ENCODE results near the gene JARID2.
"Not testable (repeated sequence)": the region's sequence is repeated elsewhere in the genome, so short reads cannot be mapped to it uniquely, and the experiment has no call there.

JARID2 gene

DNA sequence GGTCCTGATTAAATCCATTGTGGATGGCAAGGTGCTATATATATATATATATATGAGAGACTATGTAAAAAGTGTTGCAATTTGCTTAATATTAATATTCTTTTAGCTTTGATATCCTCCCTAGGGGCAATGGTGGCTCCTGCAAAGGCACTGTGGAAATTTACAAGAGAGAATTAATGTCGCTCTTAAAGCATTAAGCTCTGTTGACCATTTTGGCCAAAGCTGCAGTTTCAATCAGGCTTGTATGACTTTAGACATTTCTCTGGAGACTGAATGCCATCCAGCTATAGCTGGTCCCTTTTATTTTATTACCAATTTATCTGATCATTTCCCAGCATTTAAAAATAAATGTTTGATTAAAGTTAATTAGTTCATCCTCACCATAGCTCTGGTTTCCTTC, 155.3 kb downstream of the JARID2 start:
- no peak for DNase-seq (ENCODE audit: low spot score)

DNA sequence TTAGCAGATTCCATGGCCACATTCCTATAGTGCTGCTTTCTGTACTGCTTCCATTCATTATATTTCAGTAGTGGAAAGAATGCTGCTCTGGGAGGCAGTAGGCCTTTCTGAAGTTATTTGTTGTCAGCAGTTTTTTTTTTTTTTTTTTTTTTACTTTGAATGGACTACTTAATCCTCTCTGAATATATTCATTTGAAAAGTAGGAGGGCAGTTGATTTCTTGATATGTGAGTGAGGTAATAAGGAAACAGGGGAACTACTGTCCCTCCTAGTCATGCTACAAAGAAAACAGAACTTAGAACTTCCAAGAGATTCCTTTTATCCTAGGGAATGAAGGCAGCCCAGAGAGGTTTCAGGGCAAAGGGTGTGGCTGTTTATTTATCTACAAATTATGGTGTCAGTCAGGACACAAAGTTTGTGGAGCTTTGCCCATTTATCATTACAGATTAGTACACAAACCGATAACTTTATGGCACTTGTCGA, 155.9 kb downstream of the JARID2 start:
- no peak for DNase-seq (ENCODE audit: low spot score)

DNA sequence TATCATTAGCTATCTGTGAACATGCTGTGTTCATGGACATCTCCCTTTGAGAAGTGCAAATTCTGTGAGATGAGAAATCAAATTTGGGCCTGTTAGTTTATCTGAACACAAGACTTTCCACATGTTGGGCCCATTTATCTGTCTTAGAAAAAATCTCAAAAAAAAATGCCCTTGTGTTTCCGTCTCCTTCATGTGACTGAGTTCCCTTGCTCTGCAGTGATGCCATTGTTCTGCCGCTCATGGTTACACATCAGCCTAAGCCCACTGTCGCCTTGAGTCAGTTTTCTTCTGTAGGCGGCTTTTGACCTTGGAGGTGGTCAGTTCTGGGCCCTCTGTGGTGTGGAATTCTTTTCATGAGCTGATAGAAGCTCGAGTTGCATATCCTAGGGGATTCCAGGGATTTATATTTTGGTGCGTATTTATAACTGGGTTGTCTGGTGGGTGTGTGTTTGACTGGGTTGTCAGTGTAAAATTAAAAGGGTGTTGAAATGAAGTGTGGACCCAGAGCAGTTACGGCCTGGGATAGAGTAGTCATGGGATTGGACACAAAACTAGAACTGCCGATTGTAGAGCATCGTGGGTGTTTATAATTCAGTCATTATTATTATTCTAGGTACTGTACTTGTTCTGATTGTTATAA, 156.7 kb downstream of the JARID2 start:
- DNase-seq (ENCODE audit: low spot score) = no peak

DNA sequence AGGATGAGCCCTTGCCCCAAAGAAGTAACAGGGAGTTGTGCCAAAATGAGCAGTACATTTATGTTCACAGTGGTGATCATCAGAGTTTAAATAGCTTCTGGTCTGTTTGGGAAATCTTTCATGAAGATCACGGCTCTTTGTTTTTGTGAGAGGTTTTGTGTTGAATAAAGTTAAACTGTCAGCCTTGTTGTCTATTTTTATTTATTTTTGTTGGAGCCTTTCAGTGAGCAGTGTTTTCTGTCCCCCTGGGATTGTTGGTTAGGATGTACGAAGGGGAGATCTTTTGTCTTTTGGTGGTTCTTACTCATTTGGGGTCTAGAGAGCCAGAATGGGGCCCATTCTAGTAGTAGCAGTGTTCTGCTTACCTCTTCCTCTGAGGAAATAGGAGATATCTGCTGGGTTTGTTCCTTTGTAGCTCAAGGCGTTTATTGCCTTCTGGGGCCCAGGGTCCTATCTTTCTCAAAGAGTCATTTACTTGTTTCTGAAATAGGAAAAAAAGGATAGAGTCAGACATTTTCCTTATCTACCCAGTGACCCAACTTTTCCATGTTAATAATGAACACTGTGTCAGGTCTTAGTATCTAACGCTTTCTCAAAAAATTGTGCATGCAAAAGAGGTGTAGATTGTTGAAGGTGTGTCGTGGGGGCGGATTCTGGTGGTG, 157.4 kb downstream of the JARID2 start:
- no peak for DNase-seq (ENCODE audit: low spot score)

DNA sequence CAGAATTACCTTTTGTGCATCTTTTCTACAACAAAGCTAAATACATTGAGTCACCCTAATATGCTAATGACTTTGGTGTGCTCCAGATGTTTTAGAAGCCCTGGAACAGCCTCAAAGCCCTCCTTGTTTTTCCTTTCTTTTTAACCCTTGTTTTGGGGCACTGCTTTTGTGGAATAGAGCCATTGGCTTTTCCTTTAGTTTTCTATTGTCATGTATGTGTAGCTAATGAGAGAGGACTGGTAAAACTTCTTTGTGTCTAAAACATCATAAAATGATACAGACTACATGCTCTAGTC, 158.8 kb downstream of the JARID2 start:
- no peak for DNase-seq (ENCODE audit: low spot score)

DNA sequence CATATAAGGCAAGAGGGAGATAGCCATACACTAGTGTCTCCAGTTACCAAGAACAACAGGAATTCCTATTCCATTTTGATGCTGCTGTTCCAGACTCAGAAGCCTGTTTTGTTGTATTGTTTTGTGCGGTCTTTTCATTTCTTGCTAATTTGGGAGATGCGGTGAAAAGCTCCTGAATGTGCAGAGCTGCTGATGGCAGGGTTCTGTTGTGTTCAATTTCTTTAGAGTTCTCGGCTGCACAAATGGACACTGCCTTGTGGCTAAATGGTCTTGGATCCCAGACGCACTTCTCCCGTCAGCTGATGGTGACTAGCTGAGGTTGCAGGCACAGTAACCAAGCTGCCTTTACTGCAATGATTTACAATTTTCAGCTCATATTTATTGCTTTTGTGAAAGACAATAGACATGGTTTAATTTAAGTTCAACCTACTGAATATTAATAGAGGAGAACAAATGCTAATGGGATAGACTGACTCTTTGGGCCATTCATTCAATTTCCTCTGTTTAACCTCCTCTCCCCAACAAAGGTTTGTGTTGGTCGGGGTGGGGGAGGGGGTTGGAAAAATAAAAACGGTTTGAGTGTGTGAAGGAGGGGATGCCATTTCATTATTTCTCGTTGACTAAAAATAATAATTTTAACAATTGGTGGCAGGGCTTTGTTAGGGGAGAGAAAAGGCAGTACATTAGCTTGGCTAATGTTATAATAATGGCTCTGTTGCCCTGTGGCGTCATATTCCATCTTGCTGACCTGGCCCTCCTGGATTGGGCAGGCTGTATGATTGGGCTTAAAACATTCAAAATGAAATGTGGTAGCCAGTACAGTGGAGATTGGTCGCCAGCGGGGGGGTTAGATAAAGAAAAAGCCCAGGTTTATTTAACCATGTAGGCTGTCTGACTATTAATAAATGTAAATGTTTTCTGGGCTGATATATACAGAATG, 159.5 kb downstream of the JARID2 start:
- DNase-seq (ENCODE audit: low spot score) = no peak

DNA sequence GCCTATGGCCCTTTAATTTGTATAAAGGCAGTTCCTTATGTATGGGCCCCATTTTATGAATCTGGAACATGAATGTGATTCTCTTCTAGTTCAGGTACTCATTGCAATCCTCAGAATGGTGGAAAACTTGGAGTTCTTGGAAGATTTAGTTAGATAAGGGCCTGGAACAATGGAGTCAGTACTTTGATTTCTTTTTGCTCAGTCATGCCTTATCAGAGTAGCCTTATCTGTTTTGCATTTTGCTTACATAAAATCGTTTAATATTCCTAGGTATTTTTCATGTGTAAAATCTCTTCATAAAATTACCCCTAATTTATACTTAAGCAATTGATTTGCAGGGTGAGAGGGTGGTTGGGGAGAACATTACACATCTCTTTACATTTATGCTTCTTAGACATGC, 160.6 kb downstream of the JARID2 start:
- no peak for DNase-seq (ENCODE audit: low spot score)

DNA sequence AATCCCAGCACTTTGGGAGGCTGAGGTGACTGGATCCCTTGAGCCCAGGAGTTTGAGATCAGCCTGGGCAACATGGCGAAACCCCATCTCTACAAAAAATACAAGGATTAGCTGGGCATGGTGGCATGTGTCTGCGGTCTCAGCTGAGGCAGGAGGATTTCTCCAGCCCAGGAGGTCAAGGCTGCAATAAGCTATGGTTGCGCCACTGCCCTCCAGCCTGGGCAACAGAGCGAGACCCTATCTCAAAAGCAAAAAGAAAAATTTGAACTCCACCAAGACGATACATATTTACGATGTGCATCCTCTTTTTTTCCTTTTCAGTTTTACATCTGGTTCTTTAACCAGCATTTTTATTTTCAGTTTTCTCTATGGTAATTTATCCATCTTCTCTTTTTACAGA, 162.1 kb downstream of the JARID2 start:
- DNase-seq (ENCODE audit: low spot score) = no peak

DNA sequence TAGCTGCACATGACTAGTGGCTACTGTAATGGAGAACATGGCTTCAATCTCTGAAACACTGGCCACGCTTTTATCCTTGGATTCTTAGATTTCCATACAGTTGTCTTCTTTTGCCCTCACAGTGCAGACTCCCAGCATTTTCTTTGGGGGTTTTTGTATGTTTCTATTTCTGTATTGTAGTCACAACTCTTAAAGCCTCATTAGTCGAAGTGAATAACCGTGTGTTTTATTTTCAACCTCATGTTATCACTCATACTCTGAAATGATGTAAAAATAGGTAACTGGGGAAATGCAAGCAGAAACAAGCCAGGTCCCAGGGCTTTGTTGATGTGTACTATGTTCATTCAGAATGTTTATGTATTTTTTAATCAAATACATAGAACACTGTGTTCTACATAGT, 162.9 kb downstream of the JARID2 start:
- no peak for DNase-seq (ENCODE audit: low spot score)

DNA sequence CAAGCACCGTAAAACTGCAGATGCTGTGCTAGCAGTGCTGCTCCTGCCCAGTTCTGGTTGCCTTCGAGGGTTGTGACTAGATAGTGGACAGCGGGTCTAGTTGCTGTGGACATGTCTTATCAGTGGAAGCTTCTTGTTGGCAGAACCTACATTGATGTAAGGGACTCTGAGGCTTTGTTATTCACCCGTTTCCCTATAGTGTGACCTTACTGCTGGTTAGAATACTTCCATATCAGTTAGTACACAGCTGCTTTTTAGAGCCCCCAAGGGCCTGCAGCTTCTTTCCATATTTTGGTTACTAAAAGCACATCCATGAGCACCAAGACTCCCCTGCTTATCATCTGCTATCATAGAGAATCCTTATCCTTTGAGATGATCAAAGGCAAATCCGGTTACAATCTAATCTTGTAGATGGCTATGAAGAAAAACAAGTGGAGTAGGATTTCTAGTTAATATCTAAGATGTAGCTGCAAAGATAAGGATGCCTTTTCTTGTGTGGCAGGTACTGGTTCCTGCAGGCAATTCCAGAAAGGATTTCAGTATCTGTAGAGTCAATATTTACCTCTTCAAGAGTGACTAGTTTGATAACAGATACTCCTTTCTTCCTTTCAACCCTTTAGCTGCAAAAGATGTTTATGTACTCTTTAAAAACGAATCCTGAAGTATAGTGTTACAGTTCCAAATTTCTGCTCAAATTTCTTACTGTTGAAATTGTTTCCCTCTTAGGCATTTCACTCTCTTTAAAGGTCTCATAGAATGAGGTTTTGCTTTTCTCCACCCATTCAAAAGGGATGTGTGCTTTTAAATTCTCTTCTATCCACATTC, 163.6 kb downstream of the JARID2 start:
- no peak for DNase-seq (ENCODE audit: low spot score)

DNA sequence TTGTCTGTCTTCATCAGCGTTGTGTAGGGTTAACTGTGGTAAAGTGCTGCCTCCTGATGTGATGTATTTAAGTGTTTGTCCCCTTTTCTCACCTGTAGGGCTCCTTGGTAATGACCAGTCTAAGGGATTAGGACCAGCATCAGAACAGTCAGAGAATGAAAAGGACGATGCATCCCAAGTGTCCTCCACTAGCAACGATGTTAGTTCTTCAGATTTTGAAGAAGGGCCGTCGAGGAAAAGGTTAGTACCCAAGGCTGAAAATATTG, 164.2 kb downstream of the JARID2 start:
- no peak for DNase-seq (ENCODE audit: low spot score)

DNA sequence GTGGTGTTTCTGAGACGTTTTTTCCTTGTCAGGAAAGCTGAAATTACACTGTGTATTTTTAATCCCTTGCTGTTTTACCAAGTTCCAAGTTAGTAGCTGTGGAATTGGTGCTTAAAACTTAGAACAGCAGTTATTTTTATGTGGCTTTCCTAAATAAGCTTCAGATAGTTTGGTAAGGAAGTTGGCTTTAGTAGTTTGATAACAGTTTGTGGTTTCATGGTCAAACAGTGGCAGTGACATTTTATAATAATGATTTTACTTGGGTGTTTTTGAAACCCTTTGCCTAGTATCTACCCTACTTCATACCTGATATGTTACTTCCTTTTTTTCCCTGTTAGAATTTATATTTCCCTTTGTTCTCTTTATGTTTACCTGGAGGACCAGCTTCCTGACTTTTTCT, 164.9 kb downstream of the JARID2 start:
- DNase-seq (ENCODE audit: low spot score) = no peak

DNA sequence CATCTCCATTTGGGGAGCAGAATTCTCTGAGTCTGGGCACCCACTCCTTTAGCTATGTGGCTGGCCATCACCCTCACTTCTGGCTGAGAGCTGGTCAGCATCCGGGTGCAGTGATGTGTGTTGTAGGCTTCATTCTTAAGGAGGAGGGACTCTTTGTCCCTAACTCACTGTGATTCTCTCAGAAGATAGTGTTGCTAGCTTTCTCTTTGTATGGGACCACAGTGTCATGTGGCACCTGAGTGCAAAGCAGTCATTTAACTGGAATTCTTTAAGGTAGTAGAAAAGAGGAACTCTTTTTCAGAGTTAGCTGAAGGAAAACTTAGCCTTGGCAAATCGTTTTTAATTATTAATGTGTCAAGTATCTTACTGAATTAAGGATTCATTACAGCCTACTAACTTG, 165.9 kb downstream of the JARID2 start:
- DNase-seq (ENCODE audit: low spot score) = no peak

DNA sequence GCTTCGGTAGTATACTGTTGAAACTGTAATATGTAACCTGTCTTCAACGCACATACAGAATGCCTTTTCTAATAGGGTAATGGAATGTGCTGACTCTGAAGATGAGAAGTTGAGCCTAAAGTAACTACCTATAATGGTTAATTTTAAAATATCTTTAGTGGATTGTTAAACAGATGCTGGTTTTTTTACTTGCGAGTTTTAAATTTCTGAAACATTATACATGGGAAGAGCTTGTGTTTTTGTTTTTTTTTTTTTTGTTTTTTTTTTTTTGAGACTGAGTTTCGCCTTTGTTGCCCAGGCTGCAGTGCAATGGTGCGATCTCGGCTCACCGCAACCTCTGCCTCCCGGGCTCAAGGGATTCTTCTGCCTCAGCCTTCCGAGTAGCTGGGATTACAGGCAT, 166.9 kb downstream of the JARID2 start:
- no peak for DNase-seq (ENCODE audit: low spot score)

DNA sequence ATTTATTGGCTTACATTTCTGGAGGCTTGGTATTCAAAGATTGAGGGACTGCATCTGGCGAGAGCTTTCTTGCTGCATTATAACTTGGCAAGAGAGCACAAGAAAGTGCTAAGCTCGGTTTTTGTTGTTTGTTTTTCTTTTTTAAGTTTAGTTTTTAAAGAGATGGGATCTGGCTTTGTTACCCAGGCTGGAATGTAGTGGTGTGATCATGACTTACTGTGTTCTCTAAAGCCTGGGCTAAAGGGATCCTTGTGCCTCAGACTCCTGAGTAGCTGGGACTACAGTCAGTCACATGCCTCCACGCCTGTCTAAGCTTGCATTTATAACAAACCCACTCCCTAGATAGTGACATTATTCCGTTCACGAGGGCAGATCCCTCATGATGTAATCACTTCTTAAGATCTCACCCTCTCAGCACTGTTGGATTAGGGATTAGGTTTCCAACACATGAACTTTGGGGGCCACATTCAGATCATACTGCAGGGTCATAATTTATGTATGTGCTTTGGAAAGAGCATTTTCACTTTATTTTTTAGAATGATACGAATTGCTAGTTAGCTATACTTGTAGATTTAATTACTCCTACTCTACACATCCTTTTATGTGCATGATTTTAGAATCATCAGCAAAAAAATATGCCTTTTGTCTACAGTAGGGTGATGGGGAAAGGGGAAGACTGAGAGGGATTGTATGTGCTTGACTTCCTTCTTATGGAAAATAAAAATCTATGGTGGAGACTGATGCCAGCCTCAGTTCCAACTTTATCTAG, 167.8 kb downstream of the JARID2 start:
- DNase-seq (ENCODE audit: low spot score) = no peak

DNA sequence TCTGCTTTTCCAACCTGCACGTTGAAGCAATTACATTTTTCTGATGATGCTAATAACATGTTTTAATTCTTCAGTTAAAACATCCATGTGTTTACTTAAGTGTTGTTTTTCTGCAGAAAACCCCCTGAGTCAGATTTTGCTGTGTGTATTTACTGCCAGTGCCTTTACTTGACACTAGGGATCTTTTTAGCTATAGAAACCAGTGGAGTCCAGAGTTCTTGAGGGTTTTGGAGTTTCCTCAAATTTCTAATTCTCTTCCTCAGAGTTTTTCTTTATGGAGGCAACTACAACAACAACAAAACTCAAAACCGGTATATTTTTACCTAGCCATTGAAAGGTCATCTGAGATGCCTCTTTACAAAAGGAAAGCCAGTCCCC, 168.4 kb downstream of the JARID2 start:
- no peak for DNase-seq (ENCODE audit: low spot score)

DNA sequence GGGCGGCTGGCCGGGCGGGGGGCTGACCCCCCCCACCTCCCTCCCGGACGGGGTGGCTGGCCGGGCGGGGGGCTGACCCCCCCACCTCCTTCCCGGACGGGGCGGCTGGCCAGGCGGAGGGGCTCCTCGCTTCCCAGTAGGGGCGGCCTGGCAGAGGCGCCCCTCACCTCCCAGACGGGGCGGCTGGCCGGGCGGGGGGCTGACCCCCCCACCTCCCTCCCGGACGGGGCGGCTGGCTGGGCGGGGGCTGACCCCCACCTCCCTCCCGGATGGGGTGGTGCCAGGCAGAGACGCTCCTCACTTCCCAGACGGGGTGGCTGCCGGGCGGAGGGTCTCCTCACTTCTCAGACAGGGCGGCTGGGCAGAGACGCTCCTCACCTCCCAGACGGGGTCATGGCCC, 169.8 kb downstream of the JARID2 start:
- not testable (repeated sequence) for DNase-seq (ENCODE audit: low spot score)

DNA sequence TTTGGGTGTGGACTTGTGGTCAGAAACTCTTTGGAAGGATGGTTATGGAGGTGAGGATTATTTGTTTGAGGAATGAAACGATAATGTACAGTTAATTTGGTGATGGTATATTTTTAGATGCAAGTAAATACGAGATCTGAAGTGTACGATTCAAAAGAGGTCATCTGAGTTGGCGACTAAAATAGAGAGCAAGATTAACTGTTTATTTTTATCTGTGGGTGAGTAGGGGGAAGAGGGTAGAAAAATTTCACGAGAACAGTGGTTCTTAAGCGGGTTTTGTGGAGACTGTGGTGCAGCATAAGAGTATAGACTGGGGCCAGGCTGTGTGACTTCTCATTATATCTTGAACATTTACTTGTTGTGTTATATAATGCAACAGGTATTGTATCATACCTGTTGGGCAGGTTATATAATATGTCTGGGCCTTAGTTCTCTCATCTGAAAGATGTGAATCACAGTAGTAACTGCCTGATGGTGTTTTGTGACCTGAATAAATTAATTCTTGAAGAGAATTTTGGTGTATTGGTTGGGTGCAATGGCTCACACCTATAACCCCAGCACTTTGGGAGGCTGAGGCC, 171.2 kb downstream of the JARID2 start:
- DNase-seq (ENCODE audit: low spot score) = no peak

DNA sequence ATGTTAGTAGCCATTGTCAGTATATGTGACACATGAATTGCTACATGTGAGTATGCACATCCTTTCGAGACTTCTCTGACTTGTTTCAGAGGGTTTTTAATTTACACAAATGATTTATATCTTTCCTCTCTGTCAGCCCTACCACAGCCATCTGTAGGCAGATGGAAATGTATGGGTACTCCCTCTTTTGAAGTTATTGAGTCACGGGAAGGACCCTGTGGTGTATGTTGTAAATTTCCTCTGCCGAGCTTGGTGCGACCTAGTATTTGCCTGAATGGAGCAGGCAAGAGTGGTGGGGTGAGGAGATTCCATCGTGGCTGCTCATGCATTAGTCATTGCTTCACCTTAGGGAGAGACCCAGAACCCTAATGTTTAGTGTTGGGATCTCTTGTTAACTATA, 171.9 kb downstream of the JARID2 start:
- no peak for DNase-seq (ENCODE audit: low spot score)

DNA sequence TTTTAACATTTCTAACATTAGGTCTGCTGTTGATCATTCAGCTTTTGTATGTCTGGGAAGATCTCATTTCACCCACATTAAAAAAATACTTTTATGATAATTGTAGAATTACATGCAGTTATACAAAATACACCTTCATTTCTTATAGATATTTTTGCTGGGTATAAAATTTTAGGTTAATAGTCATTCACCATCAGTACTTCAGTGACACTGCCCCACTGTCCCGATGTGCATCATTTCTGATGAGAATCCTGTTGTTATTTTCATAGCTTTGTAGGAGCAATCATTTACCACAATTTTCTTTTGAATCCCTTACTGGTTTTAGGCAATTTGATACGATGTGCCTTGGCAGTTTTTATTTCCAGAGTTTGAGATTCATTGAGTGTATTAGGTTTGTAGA, 173.6 kb downstream of the JARID2 start:
- no peak for DNase-seq (ENCODE audit: low spot score)

DNA sequence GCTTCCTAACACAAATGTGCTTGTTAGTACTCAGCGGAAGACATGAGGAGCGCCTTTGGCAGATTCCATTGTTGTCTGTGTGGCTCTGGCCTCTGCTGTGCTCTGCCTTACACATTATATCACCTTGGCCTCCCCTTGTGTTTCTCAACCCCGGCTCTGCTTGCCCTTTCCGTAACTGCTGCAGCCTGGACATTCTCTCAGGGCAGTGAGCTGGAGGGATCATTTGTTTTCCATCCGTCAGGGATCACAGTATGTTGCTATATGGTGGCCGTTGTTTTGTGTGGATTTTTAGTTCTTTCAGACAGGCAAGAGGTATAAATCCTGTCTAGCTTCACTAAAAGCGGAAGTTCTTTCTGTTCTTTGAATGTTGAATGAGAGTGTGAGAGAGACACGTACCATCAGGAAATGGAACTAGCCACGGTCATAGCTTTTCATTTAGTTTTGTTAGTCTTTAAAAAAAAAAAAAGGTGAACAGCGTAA, 175.1 kb downstream of the JARID2 start:
- DNase-seq (ENCODE audit: low spot score) = no peak

Measured in HuH-7.5 (cell line).